Embryonic facial prominence (tissue), 1 donor: ENCODE results near the gene SBK2.
"Not testable (repeated sequence)": the region's sequence is repeated elsewhere in the genome, so short reads cannot be mapped to it uniquely, and the experiment has no call there.

Experiments used
- DNase-seq: peaks from one replicate; pipeline ENCODE4 v3.0.0-alpha.2; 2016; ENCODE audit errors: extremely low spot score

Gene SBK2

DNA sequence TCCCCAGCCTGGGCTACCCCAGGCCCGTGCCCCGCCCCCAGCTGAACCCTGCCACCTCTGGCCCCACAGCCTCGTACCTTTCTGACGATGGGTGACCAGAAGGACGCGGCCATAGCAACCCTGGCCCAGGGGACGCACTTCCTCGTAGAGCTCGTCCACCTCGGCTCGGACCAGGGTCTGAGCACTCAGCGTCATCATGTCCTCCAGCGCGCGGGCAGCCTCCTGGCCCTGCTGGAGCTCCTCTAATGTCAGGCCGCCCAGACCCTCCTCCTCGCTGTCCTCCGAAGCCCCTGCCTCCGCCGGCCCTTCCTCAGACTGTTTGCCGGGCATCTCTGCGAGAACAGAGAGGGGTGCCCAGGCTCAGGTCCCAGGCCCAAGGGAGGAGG is 975 bp downstream of the SBK2 start:
- no peak for DNase-seq

DNA sequence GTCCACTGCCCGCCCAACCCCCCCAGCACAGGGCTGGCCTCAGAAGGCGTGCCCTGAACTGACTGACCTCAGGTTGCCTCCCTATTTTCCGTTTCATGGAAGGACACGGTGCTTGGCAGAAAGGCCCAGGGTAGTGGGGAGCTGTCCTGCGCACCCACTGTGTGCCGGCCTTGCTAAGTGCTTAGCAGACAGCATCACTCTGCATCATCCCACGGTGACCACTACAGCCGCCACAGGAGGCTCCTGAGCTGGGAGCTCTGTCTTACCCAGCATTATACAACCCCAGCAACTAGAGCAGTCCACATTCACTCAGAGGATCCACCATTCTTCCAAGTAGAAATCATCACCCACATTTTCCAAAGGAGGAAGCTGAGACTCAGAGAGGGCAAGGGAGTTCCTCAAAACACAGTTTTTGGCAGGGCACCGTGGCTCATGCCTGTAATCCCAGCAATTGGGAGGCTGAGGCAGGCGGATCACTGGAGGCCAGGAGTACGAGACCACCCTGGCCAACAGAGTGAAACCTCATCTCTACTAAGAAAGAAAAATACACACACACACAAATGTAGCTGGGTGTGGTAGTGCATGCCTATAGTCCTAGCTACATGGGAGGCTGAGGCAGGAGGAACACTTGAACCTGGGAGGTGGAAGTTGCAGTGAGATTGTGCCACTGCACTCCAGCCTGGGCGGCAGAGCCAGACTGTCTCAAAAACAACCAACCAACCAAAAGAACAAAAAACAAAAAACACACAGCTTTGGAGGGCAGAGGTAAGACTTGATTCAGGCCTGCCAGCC is 1.6 kb downstream of the SBK2 start:
- DNase-seq = no peak

DNA sequence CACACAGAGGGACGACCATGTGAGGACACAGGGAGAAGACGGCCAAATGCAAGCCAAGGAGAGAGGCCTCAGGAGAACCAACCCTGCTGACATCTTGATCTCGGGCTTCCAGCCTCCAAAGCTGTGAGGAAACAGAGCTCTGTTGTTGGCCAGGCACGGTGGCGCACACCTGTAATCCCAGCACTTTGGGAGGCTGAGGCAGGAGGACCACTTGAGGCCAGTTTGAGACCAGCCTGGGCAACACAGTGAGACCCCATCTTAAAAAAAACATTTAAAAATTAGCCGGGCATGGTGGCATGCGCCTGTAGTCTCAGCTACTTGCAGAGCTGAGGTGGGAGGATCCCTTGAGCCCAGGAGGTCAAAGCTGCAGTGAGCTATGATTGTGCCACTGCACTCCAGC is 2.7 kb downstream of the SBK2 start:
- DNase-seq = not testable (repeated sequence)

DNA sequence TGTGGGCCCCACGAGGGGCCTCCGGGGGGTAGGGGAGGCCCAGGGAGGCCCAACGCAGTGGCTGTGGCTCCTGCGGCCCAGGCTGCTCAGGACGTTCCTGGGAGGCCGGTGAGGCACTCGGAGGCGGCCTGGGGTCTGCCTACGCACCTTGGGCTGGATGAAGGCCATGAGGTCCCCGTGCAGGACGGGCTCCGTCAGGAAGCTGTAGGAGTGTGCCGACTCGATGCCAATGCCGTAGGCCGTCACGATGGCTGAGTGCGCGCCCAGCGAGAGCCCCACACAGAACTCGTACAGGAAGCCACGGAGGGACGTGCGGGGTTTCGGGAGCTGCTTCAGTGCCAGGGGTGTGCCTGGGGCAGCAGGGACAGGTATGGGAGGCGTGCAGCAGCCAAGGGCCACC is 5.9 kb downstream of the SBK2 start:
- DNase-seq = no peak

DNA sequence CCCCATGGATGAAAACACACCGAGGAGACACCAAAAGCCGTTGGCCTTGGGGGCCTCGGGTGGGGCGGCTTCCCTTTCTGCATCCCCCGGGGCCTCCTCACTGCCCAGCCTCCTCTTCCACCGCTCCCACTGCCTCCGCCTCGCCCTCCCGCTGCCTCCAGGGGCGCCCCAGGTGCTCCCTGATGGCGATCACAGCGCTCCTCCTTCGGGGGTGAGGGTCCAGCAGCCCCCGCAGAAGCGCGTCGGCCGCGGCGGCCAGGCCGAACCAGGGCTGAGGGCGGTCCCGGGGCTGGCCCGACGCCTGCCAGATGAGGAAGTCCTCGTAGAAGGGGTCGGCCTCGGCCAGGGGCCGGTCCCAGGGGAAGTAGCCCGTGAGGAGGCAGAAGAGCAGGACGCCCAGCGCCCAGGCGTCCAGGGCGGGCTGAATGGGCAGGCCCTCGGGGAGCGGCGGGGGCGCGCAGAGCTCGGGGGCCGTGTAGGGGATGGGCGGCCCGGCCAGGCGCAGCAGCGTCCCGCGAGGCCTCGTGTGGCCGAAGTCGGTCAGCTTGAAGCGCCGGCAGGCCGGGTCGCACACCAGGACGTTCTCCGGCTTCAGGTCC is 7.2 kb downstream of the SBK2 start:
- DNase-seq = no peak

DNA sequence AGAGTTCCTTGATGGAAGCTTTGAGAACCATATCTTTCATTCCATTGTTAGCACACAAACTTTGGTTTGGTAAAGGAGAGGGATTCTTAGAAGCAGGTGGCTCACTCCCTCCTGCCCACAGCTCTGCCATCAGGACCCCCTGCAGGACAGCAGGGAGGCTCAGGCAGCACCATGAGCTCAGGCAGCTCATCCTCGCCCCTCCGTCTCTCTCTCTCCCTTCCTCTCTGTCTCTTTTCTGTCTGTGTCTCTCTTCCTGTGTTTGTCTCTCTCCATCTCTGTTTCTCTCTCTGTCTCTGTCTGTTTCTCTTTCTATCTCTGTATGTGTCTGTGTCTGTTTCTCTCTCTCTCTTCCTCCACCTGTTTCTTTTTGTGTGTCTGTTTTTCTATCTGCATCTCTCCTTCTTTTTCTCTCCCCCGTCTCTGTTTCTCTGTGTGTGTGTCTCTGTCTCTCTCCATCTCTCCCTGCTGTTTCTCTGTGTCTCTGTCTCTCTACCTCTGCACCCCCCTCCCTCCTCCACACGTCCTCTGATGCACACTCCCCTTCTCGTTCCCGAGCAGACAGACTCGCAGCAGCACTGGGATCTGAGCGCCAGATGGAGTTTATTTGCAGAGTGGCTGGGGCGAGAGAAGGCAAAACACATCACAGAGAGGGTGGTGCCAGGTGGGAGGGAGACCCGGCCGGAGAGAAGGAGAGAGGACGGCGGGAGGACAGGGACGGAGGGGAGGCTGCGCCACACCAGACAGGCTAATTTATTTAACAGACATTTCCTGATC is 8.7 kb downstream of the SBK2 start:
- no peak for DNase-seq

DNA sequence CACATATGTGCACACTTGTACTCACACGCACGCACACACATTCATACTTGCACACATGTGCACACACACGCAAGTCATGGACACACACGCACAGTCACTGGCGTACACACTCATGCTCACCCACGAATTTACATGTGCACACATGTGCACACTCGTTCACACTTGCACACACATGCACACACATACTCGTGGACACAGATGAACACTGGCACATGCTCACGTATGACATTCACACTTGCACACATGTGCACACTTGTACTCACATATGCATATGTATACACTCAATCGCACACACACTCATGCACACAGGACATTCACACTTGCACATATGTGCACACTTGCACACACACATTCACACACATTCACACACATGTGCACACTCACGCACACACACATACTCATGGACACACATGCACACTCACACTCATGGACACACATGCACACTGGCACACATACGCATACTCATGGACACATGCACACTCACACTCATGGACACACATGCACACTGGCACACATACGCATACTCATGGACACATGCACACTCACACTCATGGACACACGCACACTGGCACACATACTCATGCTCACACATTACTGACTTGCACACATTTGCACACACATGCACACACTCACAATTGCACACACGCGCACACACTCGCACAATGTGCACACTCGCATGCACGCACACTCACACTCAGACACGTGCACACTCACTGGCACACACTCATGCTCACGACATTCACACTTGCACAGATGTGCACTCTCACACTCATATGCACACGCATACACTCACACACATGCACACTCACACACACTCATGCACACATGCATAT is 9.5 kb downstream of the SBK2 start:
- no peak for DNase-seq

DNA sequence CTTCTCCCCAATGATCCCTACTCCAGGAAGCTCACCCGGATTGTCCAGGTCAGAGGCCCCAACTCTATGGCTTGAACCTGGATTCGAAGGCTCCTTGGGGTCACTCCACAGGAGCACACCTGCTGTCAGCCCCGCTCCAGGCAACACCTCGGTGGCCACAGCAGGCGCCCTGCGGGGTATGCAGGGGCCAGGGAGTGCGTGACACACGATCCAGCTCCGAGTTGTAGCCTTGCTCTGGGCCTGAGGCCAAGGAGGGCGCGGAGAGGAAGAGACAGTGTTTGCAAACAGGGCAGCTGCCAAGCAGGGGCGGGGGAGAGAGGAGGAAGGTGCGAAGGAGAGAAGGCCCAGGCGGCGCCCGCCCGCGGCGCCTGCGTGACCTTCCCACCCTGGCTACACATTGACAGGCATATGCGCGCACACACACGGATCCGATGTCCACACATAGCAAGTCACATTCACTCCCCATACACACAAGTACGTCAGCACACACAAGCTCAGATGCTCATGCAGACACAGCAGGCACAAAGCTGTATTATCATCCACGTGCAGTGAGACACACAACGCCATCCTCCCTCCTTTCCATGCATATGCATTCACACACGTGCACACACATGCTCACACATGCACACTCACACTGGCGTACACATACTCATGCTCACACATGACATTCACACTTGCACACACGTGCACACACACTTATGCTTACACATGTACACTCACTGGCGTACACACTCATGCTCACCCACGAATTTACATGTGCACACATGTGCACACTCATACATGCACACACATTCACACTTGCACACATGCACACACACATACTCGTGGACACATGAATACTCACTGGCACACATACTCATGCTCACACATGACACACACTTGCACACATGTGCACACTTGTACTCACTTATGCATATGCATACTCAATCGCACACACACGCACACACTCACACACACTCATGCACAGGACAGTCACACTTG is 10.4 kb downstream of the SBK2 start:
- DNase-seq = no peak

GRCh38 chr19:55525289-55526101 is 11.4 kb downstream of the SBK2 start:
- DNase-seq = no peak

- no peak for DNase-seq
These were observed 16.1 kb downstream of the SBK2 start for GRCh38 chr19:55520691-55521292.

- DNase-seq = no peak
These were observed 17.3 kb downstream of the SBK2 start for GRCh38 chr19:55519451-55520311.

GRCh38 chr19:55516878-55517620 is 19.9 kb downstream of the SBK2 start:
- peak; percentile 71 for DNase-seq

DNA sequence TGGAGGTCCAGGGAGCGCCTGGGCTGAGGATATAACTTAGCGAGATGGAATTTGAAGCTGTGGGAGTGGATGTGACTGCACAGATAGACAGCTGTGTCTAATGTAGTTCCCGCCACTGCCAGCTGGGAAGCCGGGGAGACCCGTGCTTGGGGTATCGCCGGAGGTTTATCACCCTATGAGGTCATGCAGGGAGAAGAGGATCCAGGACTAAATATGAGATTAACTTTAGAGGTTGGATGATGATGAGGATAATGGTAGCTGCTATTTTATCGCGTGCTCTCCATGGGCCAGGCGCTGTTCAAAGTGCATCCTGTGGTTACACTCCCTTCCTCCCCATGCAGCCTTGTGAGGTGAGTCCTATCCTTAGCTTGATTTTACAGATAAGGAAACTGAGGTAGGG is 28.8 kb downstream of the SBK2 start:
- no peak for DNase-seq

- no peak for DNase-seq
These were observed 32.0 kb downstream of the SBK2 start for GRCh38 chr19:55504981-55505380.

- no peak for DNase-seq
These were observed 32.7 kb downstream of the SBK2 start for GRCh38 chr19:55504252-55504603.

- DNase-seq = peak; percentile 47
These were observed 33.3 kb downstream of the SBK2 start for GRCh38 chr19:55503502-55504251.

DNA sequence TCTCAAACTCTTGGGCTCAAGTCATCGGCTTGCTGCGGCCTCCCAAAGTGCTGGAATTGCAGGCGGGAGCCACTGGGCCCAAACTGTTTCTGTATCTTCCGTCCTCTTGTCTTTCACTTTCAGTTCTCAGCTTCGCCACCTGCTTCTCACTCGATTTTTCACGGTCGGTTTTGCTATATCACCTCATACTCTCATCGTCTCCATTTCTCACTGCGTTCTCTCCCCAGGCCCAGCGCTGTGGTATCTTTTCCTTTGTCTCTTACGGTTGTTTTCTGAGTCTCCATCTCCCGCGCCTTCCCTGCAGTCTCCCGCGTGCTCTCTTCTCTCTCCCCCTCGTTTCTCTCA is 33.8 kb downstream of the SBK2 start:
- DNase-seq = no peak
